Measurements from ENCODE around the gene ATP6V1G1.
A peak's percentile ranks its signal among the peaks of the same experiment; 100 is the strongest.

The ATP6V1G1 gene

GRCh38 chr9:114613087-114613486 lies 25.5 kb downstream of the ATP6V1G1 start:
- no peak for DNase-seq

DNA sequence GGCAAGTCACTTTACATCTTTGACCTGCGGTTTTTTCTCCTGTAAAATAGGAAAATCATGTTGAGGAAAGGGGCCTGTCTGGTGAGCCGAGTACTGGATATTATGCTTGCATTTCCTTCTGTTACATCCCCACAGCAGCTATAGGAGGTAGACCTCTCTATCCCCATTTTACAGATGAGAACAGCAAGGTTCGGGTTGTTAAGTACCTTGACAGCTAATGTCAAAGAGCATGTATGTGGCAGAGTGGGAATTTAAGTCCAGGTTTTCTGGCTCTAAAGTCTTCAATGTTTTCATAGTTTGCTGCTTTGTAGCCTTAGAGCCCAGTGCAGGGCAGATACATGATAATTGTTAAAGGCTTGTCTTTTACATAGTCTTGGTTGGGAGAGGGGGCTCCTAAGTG lies 26.4 kb downstream of the ATP6V1G1 start:
- no peak for DNase-seq

- no peak for DNase-seq
Observed at GRCh38 chr9:114614373-114614772, 26.8 kb downstream of the ATP6V1G1 start.

- DNase-seq: no peak
Observed at GRCh38 chr9:114616684-114617520, 29.3 kb downstream of the ATP6V1G1 start.

DNA sequence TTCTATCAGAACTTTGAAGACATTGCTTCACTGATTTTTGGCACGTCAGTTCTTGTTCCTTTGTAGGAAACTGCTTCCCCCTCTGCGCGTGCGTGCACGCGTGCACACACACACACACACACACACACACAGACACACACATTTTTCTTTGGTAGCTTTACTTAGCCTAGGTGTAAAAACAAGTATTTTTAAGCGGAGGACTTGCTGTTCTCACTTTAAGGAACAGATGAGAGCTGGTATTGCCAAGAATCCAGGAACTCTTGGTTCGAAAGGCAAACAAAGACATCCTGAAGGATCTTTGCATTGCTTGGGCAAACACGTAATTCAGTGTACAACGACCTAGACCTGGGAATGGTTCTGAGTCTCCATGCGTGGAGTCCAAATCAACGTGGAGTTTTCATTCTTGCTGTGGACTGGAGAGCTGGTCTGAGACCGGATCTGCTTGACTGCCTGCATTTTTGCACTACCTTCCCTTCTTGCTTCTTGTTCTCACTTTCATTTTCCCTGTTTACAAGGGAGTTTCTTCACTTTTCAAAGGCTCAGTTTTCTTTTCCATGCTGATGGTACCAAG lies 31.7 kb downstream of the ATP6V1G1 start:
- no peak for DNase-seq

- DNase-seq: no peak
Observed at GRCh38 chr9:114621561-114621960, 34.0 kb downstream of the ATP6V1G1 start.

GRCh38 chr9:114621975-114622609 lies 34.5 kb downstream of the ATP6V1G1 start:
- peak; percentile 83 for DNase-seq

- DNase-seq: no peak
Observed at GRCh38 chr9:114624677-114625076, 37.1 kb downstream of the ATP6V1G1 start.

- no peak for DNase-seq
Observed at GRCh38 chr9:114626415-114627020, 38.9 kb downstream of the ATP6V1G1 start.

DNA sequence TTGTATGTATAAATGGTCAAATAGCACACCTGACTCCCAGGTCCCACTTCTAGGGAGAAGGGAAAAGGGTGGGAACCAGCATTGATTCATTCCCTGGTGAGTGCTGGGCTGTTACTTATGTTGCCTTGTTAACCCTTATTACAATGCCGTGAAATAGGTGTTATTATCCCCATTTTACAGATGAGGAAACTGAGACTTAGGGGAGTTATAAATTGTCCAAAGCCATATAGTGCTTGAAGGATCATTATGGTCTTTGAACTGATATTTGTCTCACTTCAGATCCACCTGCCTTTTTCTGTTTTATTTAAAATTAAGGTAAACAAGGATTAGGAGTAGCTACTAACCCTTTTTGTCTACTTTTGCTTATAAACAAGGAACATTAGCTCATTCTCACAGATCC lies 40.0 kb downstream of the ATP6V1G1 start:
- no peak for DNase-seq

DNA sequence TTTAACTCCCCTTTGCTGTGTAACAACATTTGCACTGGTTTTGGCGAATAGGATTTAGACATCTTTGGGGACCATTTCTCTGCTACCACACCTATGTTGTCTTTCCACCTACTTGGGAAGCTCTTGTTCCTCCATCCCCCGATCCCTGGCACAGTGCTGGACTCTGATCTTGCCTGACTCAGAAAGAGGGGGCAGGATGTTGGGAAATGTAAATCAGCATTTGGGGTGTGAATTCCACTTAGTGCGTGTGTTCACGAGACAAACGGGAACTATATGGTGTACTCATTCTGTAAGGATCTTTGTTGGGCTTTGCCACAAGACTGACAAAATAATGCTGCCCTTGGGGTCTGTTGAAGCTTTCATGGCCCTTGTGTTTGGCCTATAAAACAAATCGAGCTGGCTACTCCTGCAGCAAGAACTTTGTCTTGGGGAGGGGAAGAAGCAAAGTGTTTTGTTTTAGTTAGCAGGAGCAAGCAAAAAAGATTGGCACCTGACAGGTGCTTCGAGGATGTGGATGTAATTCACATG lies 42.1 kb downstream of the ATP6V1G1 start:
- DNase-seq: peak; percentile 14

DNA sequence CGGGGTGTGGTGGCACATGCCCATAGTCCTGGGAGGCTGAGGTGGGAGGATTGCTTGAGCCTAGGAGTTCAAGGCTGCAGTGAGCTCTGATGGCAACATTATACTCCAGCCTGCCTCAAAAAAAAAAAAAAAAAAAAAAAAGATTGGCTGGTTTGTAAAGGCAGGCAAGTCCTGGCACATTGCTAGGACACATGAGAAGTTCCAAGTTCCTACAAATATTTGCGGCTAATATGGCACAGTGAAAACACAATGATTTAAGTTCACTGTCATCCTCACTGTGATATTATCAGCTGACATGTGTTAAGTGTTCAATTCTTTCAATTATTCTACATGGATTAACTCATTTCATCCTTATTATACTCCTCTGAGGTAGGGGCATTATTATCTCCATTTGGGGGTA lies 43.6 kb downstream of the ATP6V1G1 start:
- no peak for DNase-seq

DNA sequence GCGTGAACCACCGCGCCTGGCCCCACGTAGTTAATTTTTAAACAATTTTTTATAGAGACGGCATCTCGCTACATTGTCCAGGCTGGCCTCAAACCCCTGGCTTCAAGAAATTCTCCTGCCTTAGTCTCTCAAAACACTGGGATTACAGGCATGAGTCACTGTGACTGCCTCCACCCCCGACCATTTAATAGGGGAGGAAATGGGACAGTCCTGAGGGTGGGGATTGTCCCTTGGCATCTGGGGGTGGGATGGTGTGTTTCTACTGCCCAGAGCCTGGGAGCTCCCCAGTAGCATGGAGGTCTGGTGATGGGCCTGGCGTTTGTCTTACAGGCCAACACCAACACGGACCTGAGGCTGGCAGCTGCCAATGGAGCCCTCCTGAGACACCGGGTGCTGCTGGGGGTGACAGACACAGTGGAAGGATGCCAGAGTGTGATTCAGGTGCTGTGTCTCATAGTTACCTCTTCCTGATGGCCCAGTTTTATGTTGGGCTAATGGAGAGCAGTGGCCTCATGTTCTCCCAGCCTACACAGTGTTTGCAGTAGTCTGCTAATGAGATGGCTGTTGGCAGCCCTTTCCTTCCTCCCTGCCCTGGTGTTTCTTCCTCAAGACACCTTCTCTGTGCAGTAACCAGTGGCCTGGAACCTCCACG lies 46.0 kb downstream of the ATP6V1G1 start:
- no peak for DNase-seq

DNA sequence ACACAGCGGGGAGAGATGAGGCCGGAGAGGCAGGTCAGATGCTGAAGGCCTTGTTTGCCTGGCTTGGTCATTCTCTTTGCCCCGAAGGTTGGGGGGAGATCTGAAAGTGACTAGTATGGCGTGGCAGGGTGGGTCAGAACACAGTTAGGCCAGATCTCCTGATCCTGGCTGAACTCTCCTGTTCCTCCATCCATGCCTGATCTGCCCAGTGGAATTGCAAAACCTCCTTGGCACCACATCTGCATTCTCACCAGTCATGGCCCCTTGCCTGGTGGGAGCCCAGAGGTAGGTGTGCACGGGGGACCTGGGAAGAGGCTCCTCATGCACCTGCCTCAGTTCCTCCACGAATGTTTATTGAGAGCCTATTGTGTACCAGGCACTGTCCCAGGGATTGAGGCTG lies 46.8 kb downstream of the ATP6V1G1 start:
- DNase-seq: no peak

DNA sequence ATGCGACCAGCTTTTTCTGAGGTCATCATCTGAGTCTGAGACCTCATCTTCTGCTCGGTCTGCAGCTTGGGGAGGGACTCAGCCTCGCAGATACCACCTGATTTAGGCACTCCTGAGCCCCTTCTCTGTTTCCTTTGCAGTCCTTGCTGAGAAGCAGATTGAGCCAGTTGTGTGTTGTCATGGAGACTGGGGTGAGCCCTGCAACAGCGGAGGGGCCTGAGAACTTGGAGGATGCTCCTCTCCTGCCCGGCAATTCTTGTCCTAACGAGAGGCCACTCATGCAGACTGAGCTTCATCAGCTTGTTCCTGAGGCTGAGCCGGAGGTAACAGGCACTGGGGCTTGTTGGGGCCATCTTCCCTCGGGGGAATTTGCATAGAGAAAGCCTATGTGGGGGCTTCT lies 50.8 kb downstream of the ATP6V1G1 start:
- DNase-seq: no peak

DNA sequence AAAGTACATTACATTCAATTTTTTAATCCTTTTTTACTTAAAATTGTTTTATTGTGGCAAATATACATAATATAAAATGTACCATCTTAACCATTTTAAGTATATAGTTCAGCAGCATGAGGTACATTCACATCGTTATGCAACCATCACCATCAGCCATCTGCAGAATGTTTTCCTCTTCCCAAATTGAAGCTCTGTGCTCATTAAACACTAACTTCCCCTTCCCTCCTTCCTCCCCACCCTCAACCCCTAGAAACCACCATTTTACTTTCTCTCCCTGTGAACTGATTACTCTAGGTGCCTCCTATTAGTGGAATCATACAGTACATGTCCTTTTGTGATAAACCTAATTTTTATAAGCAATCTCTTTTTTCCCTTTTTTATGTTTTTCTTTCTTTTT lies 54.4 kb downstream of the ATP6V1G1 start:
- DNase-seq: no peak

GRCh38 chr9:114643001-114643400 lies 55.4 kb downstream of the ATP6V1G1 start:
- DNase-seq: no peak

- no peak for DNase-seq
Observed at GRCh38 chr9:114643896-114644295, 56.3 kb downstream of the ATP6V1G1 start.
